Fibroblast of mammary gland (primary cell): ENCODE measurements around the gene HS2ST1.

Source experiments
- DNase-seq: peaks from one replicate; pipeline ENCODE4 v3.0.0-alpha.2; 2010; ENCODE audit warnings: low read depth
- H3K4me3 ChIP-seq: 2 replicates; pipeline ENCODE4 v1.5.1; 2011; ENCODE audit warnings: low read depth, mild to moderate bottlenecking, low read length, moderate library complexity; ENCODE audit not compliant: control insufficient read depth
- CTCF ChIP-seq: conservative IDR thresholded peaks from 2 replicates; pipeline ENCODE4 v1.5.1; 2011; ENCODE audit warnings: low read depth, low read length, inconsistent platforms; ENCODE audit not compliant: control insufficient read depth, insufficient read depth

HS2ST1 gene

GRCh38 chr1:87086120-87086519 lies 171.7 kb downstream of the HS2ST1 start:
- no peak for TF ChIP-seq CTCF

GRCh38 chr1:87089070-87089736 lies 174.8 kb downstream of the HS2ST1 start:
- DNase-seq: no peak
- no peak overlapping the region for H3K4me3 ChIP-seq
- TF ChIP-seq CTCF: no peak

More at GRCh38 chr1:87086120-87086519, 171.7 kb downstream of the HS2ST1 start:
- DNase-seq: no peak
- no peak overlapping the region for H3K4me3 ChIP-seq

- DNase-seq: no peak
- no peak for TF ChIP-seq CTCF
- no peak overlapping the region for H3K4me3 ChIP-seq
Measured at GRCh38 chr1:87089823-87090222, 175.4 kb downstream of the HS2ST1 start.

- DNase-seq: no peak
- TF ChIP-seq CTCF: no peak
- no peak overlapping the region for H3K4me3 ChIP-seq
Measured at GRCh38 chr1:87091425-87091824, 177.0 kb downstream of the HS2ST1 start.

- no peak for DNase-seq
- TF ChIP-seq CTCF: no peak
- H3K4me3 ChIP-seq: no peak overlapping the region
Measured at GRCh38 chr1:87092846-87093245, 178.4 kb downstream of the HS2ST1 start.

- no peak overlapping the region for H3K4me3 ChIP-seq
- TF ChIP-seq CTCF: no peak
- DNase-seq: no peak
Measured at GRCh38 chr1:87093286-87093685, 178.9 kb downstream of the HS2ST1 start.

GRCh38 chr1:87094238-87094637 lies 179.8 kb downstream of the HS2ST1 start:
- DNase-seq: no peak
- no peak overlapping the region for H3K4me3 ChIP-seq
- TF ChIP-seq CTCF: no peak
